T-helper 1 cell treated with Interleukin-12 subunit alpha and Interleukin-12 subunit beta and Interleukin-4 antibody, amounts not matched to agents 30 μg/mL and 1 μg/mL, for 36 hours (primary cell): ENCODE data around the gene TNFRSF18.
A peak's percentile ranks its signal among the peaks of the same experiment; 100 is the strongest.
"Not testable (repeated sequence)": the region's sequence is repeated elsewhere in the genome, so short reads cannot be mapped to it uniquely, and the experiment has no call there.

Experiments
- H3K27ac Mint-ChIP-seq: one replicate; pipeline ENCODE4 v1.8.0; 2021; ENCODE audit warnings: mild to moderate bottlenecking, mixed read lengths
- H3K27me3 Mint-ChIP-seq: one replicate; pipeline ENCODE4 v1.8.0; 2021; ENCODE audit warnings: low read depth, mixed read lengths
- H3K36me3 Mint-ChIP-seq: one replicate; pipeline ENCODE4 v1.8.0; 2021; ENCODE audit warnings: low read depth, mixed read lengths
- H3K4me1 Mint-ChIP-seq: one replicate; pipeline ENCODE4 v1.8.0; 2021; ENCODE audit warnings: low read depth, mixed read lengths
- H3K4me3 Mint-ChIP-seq: one replicate; pipeline ENCODE4 v1.8.0; 2021; ENCODE audit warnings: mild to moderate bottlenecking, moderate library complexity, mixed read lengths
- H3K9me3 Mint-ChIP-seq: one replicate; pipeline ENCODE4 v1.8.0; 2021; ENCODE audit warnings: mixed read lengths

Gene TNFRSF18

DNA sequence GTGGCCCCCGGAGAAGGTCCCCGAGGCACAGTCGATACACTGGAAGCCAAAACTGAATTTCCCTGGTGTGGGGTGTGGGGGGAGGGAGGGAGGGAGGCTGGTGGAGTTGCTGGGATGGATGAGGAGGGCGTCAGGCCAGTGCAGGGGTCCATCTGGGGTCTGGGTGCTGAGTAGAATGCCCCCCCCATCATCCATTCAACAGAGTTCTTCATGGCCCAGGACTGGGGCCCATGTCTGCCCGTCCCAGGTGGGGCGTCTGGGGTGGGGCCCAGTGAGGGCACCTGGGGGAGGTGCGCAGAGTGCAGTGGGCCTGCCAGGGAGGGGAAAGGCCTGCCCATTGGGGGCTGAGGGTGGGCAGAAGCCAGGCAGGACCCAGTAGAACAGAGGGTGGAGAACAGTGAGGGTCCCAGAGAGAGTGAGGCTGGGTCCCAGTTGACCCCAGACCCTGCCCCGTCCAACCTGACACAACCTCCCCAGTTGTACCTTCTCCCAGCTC lies 1.9 kb downstream of the TNFRSF18 start:
- H3K4me3 Mint-ChIP-seq: peak overlapping the region; percentile 74
- peaks cover 19% of the 10 kb centered on the region for H3K4me1 Mint-ChIP-seq
- H3K36me3 Mint-ChIP-seq: peaks cover 4% of the 10 kb centered on the region
- peak overlapping the region; percentile 26 for H3K27ac Mint-ChIP-seq
- no peaks in the 10 kb centered on the region for H3K9me3 Mint-ChIP-seq
- no peaks in the 10 kb centered on the region for H3K27me3 Mint-ChIP-seq

DNA sequence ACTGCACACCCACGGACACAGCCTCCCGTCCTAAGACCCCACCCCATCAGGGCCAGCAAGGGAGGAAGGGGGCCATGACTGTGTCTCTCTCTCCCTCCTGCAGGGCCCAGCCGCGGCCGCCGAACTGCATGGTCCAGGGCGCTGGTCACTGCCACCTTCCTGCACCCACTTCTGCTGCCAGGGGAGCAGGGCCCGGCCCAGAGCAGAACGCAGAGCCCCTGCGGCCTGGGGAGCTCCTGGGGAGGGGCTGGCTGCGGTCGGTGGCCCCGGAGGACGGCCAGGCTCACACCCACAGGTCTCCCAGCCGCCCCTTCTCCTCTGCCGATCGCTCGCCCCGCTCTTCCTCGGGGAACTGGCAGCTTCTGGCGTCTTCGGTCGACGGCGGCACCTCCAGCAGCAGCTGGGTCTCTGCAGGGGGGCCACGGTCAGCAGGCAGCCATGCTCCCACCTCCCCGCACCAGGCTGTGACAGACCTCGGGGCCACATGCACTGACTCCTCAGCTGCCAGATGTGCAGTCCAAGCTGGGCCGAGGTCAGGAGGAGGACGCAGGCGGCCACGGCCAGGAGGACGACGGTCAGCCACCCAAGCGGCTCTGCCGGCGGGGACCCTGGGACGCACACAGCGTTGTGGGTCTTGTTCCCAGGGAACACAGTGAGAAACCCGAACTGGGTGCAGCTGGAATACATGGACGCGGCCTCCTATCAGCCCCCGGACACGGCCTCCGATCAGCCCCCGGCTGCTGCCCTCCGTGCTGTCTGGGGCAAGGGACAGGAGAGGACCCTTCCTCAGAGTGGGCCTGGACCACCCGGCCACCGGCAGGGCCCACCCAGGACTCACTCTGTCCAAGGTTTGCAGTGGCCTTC lies 2.6 kb downstream of the TNFRSF18 start:
- Mint-ChIP-seq H3K27me3 (no peaks in the 10 kb centered on the region), H3K9me3 (no peaks in the 10 kb centered on the region)

DNA sequence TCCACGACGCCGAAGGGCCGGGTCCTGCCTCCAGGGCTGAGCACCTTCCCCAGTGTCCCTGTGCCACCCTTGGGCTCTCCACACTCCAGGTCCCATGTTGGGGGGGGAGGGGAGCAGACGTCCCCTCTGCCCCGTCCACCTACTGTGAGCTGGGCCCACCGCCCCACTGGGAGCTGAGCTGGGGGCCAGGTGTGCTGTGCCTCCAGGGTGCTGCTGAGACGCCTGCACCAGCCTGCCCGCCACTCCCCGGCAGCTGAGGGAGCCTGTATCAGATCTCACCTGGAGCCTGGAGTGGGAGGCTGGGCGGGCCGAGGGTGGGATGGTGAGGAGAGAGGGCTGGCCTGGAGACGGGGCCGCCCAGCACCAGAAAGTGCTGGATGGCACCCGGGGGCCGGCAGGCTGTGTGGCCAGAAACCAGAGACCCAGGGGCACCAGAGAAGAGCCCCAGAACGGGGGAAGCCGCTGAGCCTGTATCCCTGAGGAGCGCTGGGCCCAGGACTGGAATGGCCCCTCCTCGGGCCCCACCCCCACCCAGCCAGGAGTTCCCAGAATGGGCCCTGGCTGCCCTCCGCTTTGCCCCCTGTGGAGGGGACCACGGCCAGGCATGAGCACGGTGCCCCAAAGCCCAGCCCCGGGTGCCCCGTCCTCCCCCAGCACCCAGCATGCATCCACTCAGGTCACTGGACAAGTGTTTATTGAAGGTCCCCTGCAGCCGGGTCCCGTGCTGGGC lies 3.4 kb downstream of the TNFRSF18 start:
- Mint-ChIP-seq H3K9me3 (no peaks in the 10 kb centered on the region), H3K27ac (no peak overlapping the region), H3K36me3 (peaks cover 2% of the 10 kb centered on the region), H3K4me1 (peaks cover 11% of the 10 kb centered on the region), H3K27me3 (no peaks in the 10 kb centered on the region), H3K4me3 (no peak overlapping the region)

More for the DNA sequence above, 2.6 kb downstream of the TNFRSF18 start:
- H3K4me1 Mint-ChIP-seq: peaks cover 17% of the 10 kb centered on the region
- no peak overlapping the region for H3K27ac Mint-ChIP-seq
- H3K4me3 Mint-ChIP-seq: no peak overlapping the region
- peaks cover 2% of the 10 kb centered on the region for H3K36me3 Mint-ChIP-seq

DNA sequence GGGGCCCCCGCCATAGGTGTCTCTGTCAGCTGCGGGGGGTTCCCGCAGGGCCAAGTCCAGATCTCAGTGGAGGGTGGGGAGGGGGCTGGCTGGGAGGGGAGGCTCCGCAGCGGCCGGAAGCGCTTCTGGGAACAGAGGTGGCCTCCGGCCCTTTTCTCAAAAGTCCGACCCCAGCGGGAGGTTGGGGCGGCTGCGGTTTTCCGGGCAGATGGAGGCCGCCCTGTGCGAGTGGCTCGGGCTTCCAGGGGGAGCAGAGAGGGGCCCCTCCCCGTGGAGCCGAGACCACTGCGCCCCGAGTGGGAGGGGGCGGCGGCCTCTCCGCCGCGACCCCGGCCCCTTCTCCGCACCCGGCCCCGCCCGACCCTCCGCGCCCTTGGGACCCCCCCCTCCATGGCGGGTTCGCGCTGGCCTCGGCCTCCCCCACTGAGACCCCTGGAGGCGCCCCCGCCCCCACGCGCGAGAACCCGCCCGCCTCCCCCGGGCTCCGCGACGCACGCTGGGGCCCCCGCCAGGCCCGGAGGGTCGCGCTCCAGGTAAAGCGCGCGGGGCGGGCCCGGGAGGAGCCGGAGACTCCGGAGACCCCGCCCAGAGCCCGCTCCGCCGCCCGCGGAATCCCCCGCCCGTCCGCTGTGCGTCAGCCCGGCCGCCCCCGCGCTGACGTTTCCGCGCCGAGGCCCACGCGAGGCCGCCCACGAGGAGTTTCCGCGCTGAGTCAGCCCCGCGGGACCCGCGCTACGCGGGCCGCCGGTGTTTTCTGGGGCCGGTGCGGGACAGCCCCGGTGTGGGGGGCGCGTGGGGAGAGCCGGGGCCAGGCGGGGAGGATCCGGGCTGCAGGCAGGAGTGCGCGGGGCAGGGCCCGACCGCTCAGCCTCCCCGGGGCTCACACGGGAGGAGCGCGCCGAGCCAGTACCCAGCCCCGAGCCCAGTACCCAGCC lies 5.2 kb downstream of the TNFRSF18 start:
- Mint-ChIP-seq H3K4me1 (peaks cover 6% of the 10 kb centered on the region), H3K27ac (peak overlapping the region; percentile 74), H3K9me3 (no peaks in the 10 kb centered on the region), H3K27me3 (no peaks in the 10 kb centered on the region), H3K4me3 (no peak overlapping the region), H3K36me3 (peaks cover 7% of the 10 kb centered on the region)

DNA sequence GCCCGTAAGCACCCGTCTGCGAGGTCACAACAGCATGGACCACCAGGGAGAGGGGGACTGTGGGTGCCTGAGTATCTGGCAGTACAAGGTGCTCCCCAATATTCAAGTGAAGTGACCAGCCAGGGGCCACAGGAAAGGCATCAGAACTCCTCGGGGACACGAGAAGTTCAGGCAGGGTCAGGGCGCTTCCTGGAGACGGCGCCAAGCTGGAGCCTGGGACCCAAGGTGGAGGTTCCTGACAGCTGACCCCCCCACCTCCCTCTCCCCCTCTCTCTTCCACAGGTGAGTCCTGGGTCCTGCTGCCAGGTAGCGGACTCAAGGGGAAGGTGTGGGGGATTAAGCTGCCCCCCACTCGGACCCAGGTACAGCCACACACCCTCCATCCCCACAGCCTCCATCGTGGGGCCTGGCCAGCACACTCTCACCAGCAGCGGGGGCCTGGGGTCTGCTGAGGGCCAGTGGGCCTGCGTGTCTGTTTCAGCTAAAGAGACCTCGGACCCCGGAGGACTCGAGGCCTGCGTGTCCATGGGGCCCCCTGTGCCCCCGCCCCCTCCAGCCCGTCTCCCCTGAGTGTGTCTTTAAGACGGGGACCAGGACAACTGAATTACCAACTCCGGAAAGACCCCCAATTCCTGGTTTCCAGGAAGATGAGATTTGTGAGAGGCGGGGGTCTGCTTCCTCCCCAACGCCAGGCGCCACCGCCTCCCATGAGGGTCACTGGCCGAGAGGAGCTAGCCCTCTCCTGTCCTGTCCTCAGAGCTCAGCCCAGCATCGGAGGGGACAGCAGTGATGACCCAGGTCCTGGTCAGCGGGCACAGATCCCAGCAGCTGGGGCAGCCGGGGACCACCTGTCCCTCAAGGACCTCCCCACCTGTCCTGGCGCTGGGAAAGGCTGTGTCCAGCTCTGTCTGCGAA lies 6.2 kb downstream of the TNFRSF18 start:
- peak overlapping the region; percentile 74 for H3K27ac Mint-ChIP-seq
- peak overlapping the region; percentile 57 for H3K4me3 Mint-ChIP-seq
- no peaks in the 10 kb centered on the region for H3K27me3 Mint-ChIP-seq
- H3K9me3 Mint-ChIP-seq: peaks cover 3% of the 10 kb centered on the region
- peaks cover 6% of the 10 kb centered on the region for H3K4me1 Mint-ChIP-seq
- peaks cover 8% of the 10 kb centered on the region for H3K36me3 Mint-ChIP-seq

DNA sequence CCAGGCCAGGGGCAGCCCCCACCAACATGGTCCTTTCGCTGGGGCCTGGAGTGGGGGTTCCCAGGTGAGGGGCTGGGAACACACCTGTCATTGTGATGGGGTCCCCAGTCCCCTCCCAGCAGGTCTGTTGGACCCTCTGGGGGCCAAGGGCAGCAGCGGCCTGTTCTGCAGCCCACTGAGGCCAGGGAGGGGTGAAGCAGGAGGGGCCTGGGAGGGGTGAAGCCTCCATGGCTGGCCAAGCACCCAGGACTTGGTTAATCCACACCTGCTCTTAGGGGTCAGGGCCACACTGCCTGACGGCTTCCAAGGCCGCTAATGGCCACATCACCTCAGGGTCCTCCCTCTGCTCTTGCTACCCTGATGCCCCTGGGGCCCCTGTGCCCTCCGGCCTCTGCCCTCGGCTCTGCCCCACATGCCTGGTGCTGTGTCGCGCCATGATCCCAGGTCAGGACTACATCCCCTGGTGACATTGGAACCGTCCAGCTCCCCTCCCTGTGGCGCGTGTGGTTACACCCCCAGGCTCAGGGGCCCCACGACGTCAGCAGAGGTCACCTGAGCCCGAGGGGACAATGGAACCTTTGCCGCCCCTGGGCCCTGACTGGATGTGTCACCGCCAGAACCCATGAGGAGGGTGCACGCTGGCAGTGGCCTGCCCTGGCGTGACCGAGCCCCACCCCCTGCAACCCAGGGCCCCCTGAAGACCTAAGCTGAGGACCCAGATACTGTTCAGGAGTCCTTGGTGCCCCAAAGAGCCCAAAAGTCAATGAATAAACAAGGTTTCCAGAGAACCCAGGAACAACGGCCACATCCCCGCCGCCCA lies 7.0 kb downstream of the TNFRSF18 start:
- Mint-ChIP-seq H3K27ac (peak overlapping the region; percentile 74), H3K27me3 (peaks cover 4% of the 10 kb centered on the region), H3K4me3 (peak overlapping the region; percentile 56), H3K4me1 (peaks cover 6% of the 10 kb centered on the region), H3K36me3 (peaks cover 14% of the 10 kb centered on the region), H3K9me3 (peaks cover 12% of the 10 kb centered on the region)

DNA sequence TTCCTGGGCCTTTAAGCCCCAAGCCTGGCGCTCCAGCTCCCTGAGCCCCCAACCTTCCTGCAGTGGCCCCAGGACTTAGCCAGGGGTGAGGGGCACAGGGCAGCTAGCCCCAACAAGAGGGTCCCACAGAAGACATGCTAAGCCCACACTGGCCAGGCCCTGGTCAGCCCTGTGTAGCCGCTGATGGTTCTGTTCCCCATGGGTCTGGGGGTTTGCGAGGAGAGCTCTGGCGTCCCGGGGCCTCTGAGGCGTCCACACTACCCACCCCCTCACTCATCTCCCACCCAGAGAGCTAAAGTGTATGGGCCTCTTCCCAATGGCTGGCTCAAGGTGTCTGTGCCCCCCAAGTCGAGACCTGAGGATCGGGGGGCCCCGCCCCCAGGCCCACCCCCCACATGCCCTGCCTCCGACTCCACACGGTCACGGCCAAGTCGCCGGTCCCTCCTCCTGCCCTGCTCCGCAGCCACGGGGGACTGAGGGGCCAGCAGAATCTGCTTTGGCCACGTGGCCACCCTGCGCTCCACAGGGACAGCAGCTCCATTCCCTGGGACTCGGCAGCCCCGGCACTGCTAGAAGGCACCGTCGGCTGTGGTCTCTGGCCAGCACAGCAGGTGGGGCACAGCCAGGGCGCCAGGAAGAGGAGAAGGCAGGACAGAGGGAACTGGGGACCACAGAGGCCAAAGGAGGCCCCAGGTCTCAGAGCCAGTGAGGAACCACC lies 7.8 kb downstream of the TNFRSF18 start:
- Mint-ChIP-seq H3K4me3 (no peak overlapping the region), H3K9me3 (peaks cover 15% of the 10 kb centered on the region), H3K27me3 (peaks cover 7% of the 10 kb centered on the region), H3K36me3 (peaks cover 17% of the 10 kb centered on the region), H3K27ac (no peak overlapping the region), H3K4me1 (peaks cover 6% of the 10 kb centered on the region)

DNA sequence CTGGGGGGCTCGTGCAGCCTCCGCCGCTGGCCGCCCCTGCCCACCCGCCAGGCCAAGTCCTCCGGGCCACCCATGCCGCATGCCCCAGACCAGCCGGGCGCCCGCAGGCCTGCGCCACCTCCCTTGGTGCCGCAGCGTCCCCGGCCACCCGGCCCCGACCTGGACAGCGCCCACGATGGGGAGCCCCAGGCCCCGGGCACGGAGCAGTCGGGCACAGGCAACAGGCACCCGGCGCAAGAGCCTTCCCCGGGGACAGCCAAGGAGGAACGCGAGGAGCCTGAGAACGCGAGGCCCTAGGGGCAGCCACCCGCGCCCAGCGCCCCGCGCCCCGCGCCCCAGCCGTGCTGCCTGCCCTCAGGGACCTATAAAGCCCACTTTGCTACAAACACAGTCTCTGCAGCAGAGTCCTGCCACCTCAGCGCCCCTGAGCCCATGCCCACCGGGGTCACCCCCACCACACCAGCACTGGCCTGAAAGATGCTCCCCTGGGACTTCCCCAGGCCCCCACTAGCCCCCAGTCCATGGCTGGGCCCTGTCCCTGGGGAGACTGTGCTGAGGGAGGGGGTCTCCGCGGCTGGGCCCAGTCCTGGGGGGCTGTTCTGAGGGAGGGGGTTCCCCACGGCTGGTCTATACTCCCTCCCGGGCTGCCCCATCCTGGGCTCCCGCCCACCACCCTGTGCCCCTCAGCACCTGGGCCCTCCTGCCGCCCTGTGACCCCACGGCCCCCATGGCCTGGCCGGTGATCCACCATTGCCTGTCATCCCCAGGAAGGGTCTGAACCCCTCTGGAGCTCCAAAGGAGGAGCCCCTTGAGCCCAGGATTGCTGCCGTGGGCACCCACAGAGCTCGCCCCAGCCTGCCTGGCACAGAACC lies 8.6 kb downstream of the TNFRSF18 start:
- no peak overlapping the region for H3K27ac Mint-ChIP-seq
- peaks cover 15% of the 10 kb centered on the region for H3K9me3 Mint-ChIP-seq
- peaks cover 6% of the 10 kb centered on the region for H3K4me1 Mint-ChIP-seq
- peaks cover 17% of the 10 kb centered on the region for H3K36me3 Mint-ChIP-seq
- H3K27me3 Mint-ChIP-seq: peaks cover 7% of the 10 kb centered on the region
- no peak overlapping the region for H3K4me3 Mint-ChIP-seq

DNA sequence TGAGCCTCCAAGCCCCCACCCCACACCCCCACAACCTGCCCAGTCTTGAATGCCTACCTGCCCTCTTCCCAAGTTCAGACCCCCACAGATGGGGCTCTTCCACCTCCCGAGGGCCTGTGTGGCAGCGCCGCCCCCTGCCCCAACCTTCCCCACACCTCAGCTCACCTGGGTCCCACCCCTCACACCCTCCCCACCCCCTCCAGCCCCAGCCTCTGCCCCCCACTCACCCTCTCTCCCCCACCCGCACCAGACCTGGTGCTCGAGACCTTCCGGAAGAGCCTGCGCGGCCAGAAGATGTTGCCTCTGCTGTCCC lies 9.2 kb downstream of the TNFRSF18 start:
- Mint-ChIP-seq H3K36me3 (peaks cover 18% of the 10 kb centered on the region), H3K4me1 (peaks cover 6% of the 10 kb centered on the region), H3K27me3 (peaks cover 8% of the 10 kb centered on the region), H3K4me3 (no peak overlapping the region), H3K9me3 (peaks cover 17% of the 10 kb centered on the region), H3K27ac (no peak overlapping the region)

DNA sequence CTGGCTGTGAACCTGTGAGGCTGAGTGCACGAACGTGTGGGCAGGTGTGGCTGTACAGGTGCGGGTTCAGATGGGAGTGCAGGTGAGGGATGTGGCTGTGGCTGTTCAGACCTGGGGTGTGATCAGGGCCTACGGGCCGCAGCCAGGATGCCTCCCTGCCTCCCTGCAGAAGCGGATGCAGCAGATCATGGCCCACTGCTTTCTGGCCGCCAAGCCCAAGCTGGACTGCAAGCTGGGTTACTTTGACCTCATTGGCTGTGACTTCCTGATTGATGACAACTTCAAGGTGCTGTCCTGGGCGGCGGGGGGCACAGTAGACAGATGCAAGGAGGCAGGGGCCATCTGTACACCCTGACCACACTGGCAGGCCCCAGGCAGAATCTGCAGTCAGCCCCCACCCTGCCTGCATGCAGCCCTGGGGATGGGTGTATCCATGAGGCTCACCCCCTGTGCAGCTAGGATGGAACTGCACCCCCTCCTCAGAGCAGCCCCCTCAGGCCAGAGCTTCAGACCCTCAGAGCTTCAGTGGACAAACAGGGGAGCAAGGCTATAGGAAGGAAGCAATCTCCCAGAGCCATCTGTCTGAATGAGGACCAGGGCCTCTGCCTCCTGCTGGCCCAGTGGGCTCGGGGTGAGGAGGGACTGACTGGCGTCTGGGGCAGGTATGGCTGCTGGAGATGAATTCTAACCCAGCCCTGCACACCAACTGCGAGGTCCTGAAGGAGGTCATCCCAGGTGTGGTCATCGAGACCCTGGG lies 9.8 kb downstream of the TNFRSF18 start:
- H3K27me3 Mint-ChIP-seq: peaks cover 13% of the 10 kb centered on the region
- H3K4me3 Mint-ChIP-seq: no peak overlapping the region
- H3K4me1 Mint-ChIP-seq: peaks cover 6% of the 10 kb centered on the region
- H3K27ac Mint-ChIP-seq: peak overlapping the region; percentile 24
- H3K9me3 Mint-ChIP-seq: peaks cover 23% of the 10 kb centered on the region
- peaks cover 22% of the 10 kb centered on the region for H3K36me3 Mint-ChIP-seq

DNA sequence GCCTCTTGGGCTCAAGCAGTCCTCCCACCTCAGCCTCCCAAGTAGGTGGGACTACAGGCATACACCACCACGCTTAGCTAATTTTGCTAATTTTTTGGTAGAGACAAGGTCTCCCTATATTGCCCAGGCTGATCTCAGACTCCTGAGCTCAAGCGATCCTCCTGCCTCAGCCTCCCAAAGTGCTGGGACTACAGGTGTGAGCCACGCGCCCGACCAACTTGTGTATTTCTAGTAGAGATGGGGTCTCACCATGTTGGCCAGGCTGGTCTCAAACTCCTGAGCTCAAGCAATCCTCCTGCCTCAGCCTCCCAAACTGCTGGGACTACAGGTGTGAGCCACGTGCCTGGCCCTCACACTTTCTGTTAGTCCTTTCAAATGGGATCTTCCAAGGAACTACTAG lies 10.7 kb downstream of the TNFRSF18 start:
- Mint-ChIP-seq H3K27me3 (peaks cover 16% of the 10 kb centered on the region), H3K9me3 (peaks cover 25% of the 10 kb centered on the region), H3K36me3 (peaks cover 22% of the 10 kb centered on the region)
- not testable (repeated sequence) for H3K4me3 Mint-ChIP-seq, H3K27ac Mint-ChIP-seq, H3K4me1 Mint-ChIP-seq
